GM12878 (cell line): ENCODE measurements around the gene AKT1S1. TPM values are rescaled to one million over a fixed set of nuclear protein-coding genes. Genes with fewer than 3 reads are reported as not detected.

Experiments used
- ATAC-seq: fragments of 200-7000 bp; cut with Tn5 transposase; 3 replicates; pipeline ENCODE4 v1.9.1; 2020; ENCODE audit warnings: mild to moderate bottlenecking, moderate library complexity
- BruUV-seq: library from RNA; stranded (reverse); fragments of 400-500 nt; replicated peaks from 2 replicates; lab custom pipeline; 2021; lab: Mats Ljungman, UMichigan
- CTCF ChIA-PET: fragments of 300-600 bp; sonication (Branson Sonifier 250); formaldehyde crosslinking; extraction: SDS; loops from one replicate; lab custom pipeline; 2021; ENCODE audit warnings: inconsistent platforms; lab: Yijun Ruan, JAX
- POLR2A ChIA-PET: fragments of 350-600 bp; formaldehyde crosslinking; extraction: SDS; loops from one replicate; lab custom pipeline; 2021; ENCODE audit warnings: inconsistent platforms; lab: Charles Lee
- RAD21 ChIA-PET: fragments of 300-600 bp; sonication (Branson Sonifier 250); formaldehyde crosslinking; loops from one replicate; lab custom pipeline; 2023; ENCODE audit warnings: antibody characterized with exemption; ENCODE audit not compliant: unreplicated experiment; lab: Charles Lee
- SMC1A ChIA-PET: fragments of 300-600 bp; sonication (Branson Sonifier 250); formaldehyde crosslinking; loops from one replicate; lab custom pipeline; 2023; ENCODE audit not compliant: unreplicated experiment, uncharacterized antibody; lab: Charles Lee
- DNase-seq: peaks from one replicate; pipeline ENCODE4 v3.0.0-alpha.2; 2011; ENCODE audit warnings: low read depth, low spot score
- FAIRE-seq: peaks from 3 replicates; lab custom pipeline; 2011; peaks lifted over from hg19 to GRCh38; lab: Jason Lieb, UNC
- H2AFZ ChIP-seq: 2 replicates; pipeline ENCODE4 v1.6.0; 2011; ENCODE audit warnings: low read depth, low read length, control low read depth; ENCODE audit not compliant: control insufficient read depth
- H3K27ac ChIP-seq: 2 replicates; pipeline ENCODE4 v1.5.1; 2011; ENCODE audit warnings: control low read depth; ENCODE audit not compliant: control insufficient read depth, insufficient read depth
- H3K27me3 ChIP-seq, 2 experiments: replicated peaks in 1 of 2; 2 replicates each; pipeline versions ENCODE4 v1.6.0 to v1.6.1; 2011; ENCODE audit warnings: low read length in 1 of 2; ENCODE audit not compliant: control insufficient read depth in 2 of 2, insufficient read depth in 2 of 2
- H3K36me3 ChIP-seq, 2 experiments: 2 replicates each; pipeline ENCODE4 v1.5.1; 2011; ENCODE audit warnings: low read length in 1 of 2; ENCODE audit not compliant: control insufficient read depth in 2 of 2, insufficient read depth in 2 of 2
- H3K4me1 ChIP-seq: 2 replicates; pipeline ENCODE4 v1.6.1; 2011; ENCODE audit warnings: mild to moderate bottlenecking, low read length, moderate library complexity, mixed read lengths; ENCODE audit not compliant: control insufficient read depth, insufficient read depth
- H3K4me2 ChIP-seq: 2 replicates; pipeline ENCODE4 v1.6.0; 2011; ENCODE audit warnings: control low read depth; ENCODE audit not compliant: control insufficient read depth, insufficient read depth
- H3K4me3 ChIP-seq: fragments of 200-600 bp; sonication (generic); 2 replicates; pipeline ENCODE4 v1.5.1; 2016
- H3K79me2 ChIP-seq: 2 replicates; pipeline ENCODE4 v1.6.0; 2011; ENCODE audit warnings: low read length; ENCODE audit not compliant: control insufficient read depth, insufficient read depth
- H3K9ac ChIP-seq: 2 replicates; pipeline ENCODE4 v1.8.0; 2011; ENCODE audit warnings: low read length, control low read depth, mixed read lengths; ENCODE audit not compliant: control insufficient read depth, insufficient read depth
- H3K9me3 ChIP-seq: replicated peaks from 3 replicates; pipeline ENCODE4 v1.5.1; 2011; ENCODE audit warnings: mild to moderate bottlenecking, low read length; ENCODE audit not compliant: control insufficient read depth, insufficient read depth
- H4K20me1 ChIP-seq: 2 replicates; pipeline ENCODE4 v1.6.0; 2011; ENCODE audit not compliant: control insufficient read depth, insufficient read depth
- CHD1 ChIP-seq: IDR thresholded peaks from 2 replicates; pipeline ENCODE4 v1.6.1; 2012; ENCODE audit warnings: low read depth, low read length, improper control_type of control experiment
- LARP7 ChIP-seq: fragments of 450-650 bp; IDR thresholded peaks from 2 replicates; pipeline ENCODE4 v1.6.1; 2017; ENCODE audit warnings: mild to moderate bottlenecking
- MTA3 ChIP-seq: IDR thresholded peaks from 2 replicates; pipeline ENCODE4 v1.6.1; 2012; ENCODE audit warnings: low read length, inconsistent platforms, borderline replicate concordance
- NR2C1 ChIP-seq: fragments of 450-650 bp; IDR thresholded peaks from 2 replicates; pipeline ENCODE4 v1.6.1; 2017; ENCODE audit warnings: antibody characterized with exemption, mild to moderate bottlenecking, moderate library complexity
- PAX5 ChIP-seq: IDR thresholded peaks from 2 replicates; pipeline ENCODE4 v1.6.1; 2011; ENCODE audit warnings: low read depth, low read length, borderline replicate concordance
- RAD51 ChIP-seq: fragments of 450-650 bp; IDR thresholded peaks from 2 replicates; pipeline ENCODE4 v1.6.1; 2016; ENCODE audit warnings: moderate library complexity, mild to moderate bottlenecking, inconsistent platforms
- RBBP5 ChIP-seq: fragments of 200-600 bp; sonication (generic); conservative IDR thresholded peaks from 2 replicates; pipeline ENCODE4 v1.6.1; 2016
- RFX5 ChIP-seq: IDR thresholded peaks from 2 replicates; pipeline ENCODE4 v1.6.1; 2011; ENCODE audit warnings: low read depth, low read length, improper control_type of control experiment
- SMAD5 ChIP-seq: IDR thresholded peaks from 2 replicates; pipeline ENCODE4 v1.6.1; 2016; ENCODE audit warnings: antibody characterized with exemption, low read depth
- SREBF1 ChIP-seq: IDR thresholded peaks from 2 replicates; pipeline ENCODE4 v1.6.1; 2012; ENCODE audit warnings: mild to moderate bottlenecking, low read length
- TBL1XR1 ChIP-seq: IDR thresholded peaks from 2 replicates; pipeline ENCODE4 v1.6.1; 2012; ENCODE audit warnings: low read depth, low read length, improper control_type of control experiment
- ZBTB33 ChIP-seq: fragments of 450-650 bp; IDR thresholded peaks from 2 replicates; pipeline ENCODE4 v1.6.1; 2017; ENCODE audit warnings: mild to moderate bottlenecking
- ZNF622 ChIP-seq: fragments of 450-650 bp; IDR thresholded peaks from 2 replicates; pipeline ENCODE4 v1.6.1; 2017; ENCODE audit warnings: mild to moderate bottlenecking, inconsistent platforms
- WGBS: methylation state at CpG from one replicate; pipeline ENCODE4 v1.1.6; 2016; ENCODE audit warnings: low lambda C conversion rate; ENCODE audit not compliant: insufficient replicate concordance, insufficient coverage; ENCODE audit errors: missing lambda C conversion rate; 5-methylcytosine and 5-hydroxymethylcytosine counted together
- in situ Hi-C: fragments of 300-500 bp; cut with MboI; formaldehyde crosslinking; loops from 9 replicates; pipeline ENCODE4 v1.14.3; 2018; ENCODE audit warnings: mixed read lengths
- intact Hi-C: fragments of 100-400 bp; cut with micrococcal nuclease; formaldehyde crosslinking; loops from one replicate; pipeline ENCODE4 v1.14.2; 2022; ENCODE audit not compliant: unreplicated experiment
- polyA plus RNA-seq, 11 experiments: library from polyadenylated mRNA; depleted of rRNA in 4 of 11; unstranded in 6 of 11; stranded (reverse) in 5 of 11; fragments of >200 nt; fragmentation: Nextera tagmentation in 4 of 11; fragmentation: Illumina TruSeq in 1 of 11; extraction: Ambion mirVana in 4 of 11; extraction: Trizol in 1 of 11; gene quantifications; 1 replicate in 1 of 11; 2 replicates in 10 of 11; pipeline versions ENCODE4 v1.2.1 to v1.2.3, GENCODE V29; 2011 to 2016; ENCODE audit warnings: inconsistent platforms in 2 of 11, missing spikeins in 2 of 11, low read depth in 1 of 11
- total RNA-seq, 4 experiments: library from RNA; depleted of rRNA in 3 of 4; stranded (reverse); fragments of >200 nt in 3 of 4; fragmentation: Illumina TruSeq in 1 of 4; extraction: Trizol in 1 of 4; gene quantifications; 2 replicates each; pipeline versions ENCODE4 v1.2.1 to v1.2.3, GENCODE V29; 2013 to 2021

Gene AKT1S1
- total and polyA plus RNA-seq, 10 of the 15 experiments (the other 5 are each of a cell fraction or from before 2014, with no cell fraction given): 0.43 to 23.0 (median 12.3) TPM

GRCh38 chr19:49880162-49880869 lies 3.2 kb upstream of the AKT1S1 start:
- H4K20me1 ChIP-seq: no peaks in the 10 kb centered on the region
- H3K4me1 ChIP-seq: peaks cover 10% of the 10 kb centered on the region
- no peak overlapping the region for H3K4me3 ChIP-seq
- FAIRE-seq: no peak
- ChIA-PET SMC1A (no interaction called here), POLR2A (interaction anchor here (0.7 to 1.6 kb wide), 4 partner anchors 8 to 47 kb away, joined by 3 to 7 read pairs (median 4); no protein-coding TSS in a partner anchor), CTCF (interaction anchor here (1.0 kb wide), 1 partner anchor 8 kb away, joined by 3 read pairs; no protein-coding TSS in a partner anchor), RAD21 (no interaction called here)
- H3K79me2 ChIP-seq: peaks cover 17% of the 10 kb centered on the region
- no peaks in the 10 kb centered on the region; the same call in 2 of the 3 replicates for H3K9me3 ChIP-seq
- H3K27ac ChIP-seq: no peak overlapping the region
- no peak overlapping the region for H3K9ac ChIP-seq
- no peak overlapping the region for H3K4me2 ChIP-seq
- peaks cover 8 to 13% of the 10 kb centered on the region in 2 experiments for H3K36me3 ChIP-seq
- in situ Hi-C loops: loop anchor here (25.0 kb wide), 1 partner anchor 1243 kb away; the partner anchor contains the start of genes CA11 and DBP
- H3K27me3 ChIP-seq: no peaks in the 10 kb centered on the region
- DNase-seq: no peak
- no peak overlapping the region for H2AFZ ChIP-seq
- no peak for TF ChIP-seq LARP7
- no peak for TF ChIP-seq ZNF622
- no peak for TF ChIP-seq SMAD5
- TF ChIP-seq NR2C1: no peak
- no peak for TF ChIP-seq RAD51
- no peak for TF ChIP-seq MTA3
- no peak for TF ChIP-seq PAX5
- no peak for TF ChIP-seq TBL1XR1
- TF ChIP-seq RBBP5: no peak
- TF ChIP-seq CHD1: no peak
- TF ChIP-seq RFX5: no peak
- TF ChIP-seq ZBTB33: no peak
- TF ChIP-seq SREBF1: no peak
- 77% methylated on average over 10 of the region's 10 CpGs for WGBS
- no peak for ATAC-seq
- intact Hi-C loops: no loop called here
- no TSS peak for BruUV-seq
